Epithelial cell of proximal tubule (primary cell): Measurements from ENCODE around the gene TKT. TPM values are rescaled to one million over a fixed set of nuclear protein-coding genes. Genes with fewer than 3 reads are reported as not detected.

Experiments
- DNase-seq: peaks from one replicate; pipeline ENCODE4 v3.0.0-alpha.2; 2011; ENCODE audit warnings: low read depth
- H3K4me3 ChIP-seq: 2 replicates; pipeline ENCODE4 v1.5.1; 2011; ENCODE audit warnings: low read depth, mild to moderate bottlenecking, low read length
- total RNA-seq: library from RNA; depleted of rRNA; stranded (reverse); fragments of >200 nt; gene quantifications from 2 replicates; pipeline ENCODE4 v1.2.3, GENCODE V29; 2015
- TF ChIP-seq, protein P1 (sequence below): conservative IDR thresholded peaks from 2 replicates; pipeline ENCODE4 v1.5.1; 2012; ENCODE audit warnings: low read depth, mild to moderate bottlenecking, low read length

Gene TKT
- total RNA-seq, 1 donor from 2014 or later: 403 TPM

DNA sequence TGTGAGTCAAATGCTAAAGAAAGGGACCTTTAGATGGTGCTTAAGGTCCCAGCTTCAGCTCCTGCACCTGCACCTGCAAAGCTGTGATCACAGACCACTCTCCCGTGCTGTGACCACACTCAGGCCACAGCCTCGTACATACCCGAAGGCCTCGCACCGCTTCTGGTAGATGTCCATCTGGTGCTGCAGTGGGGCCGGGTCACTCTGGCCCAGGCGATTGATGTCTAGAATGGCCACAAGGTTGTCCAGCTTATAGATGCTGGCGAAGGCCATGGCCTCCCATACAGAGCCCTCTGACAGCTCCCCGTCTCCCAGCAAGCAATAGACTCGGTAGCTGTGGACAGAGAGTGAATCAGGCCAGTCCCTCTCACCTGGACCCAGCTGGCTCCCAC is 21.0 kb downstream of the TKT start:
- TF ChIP-seq, protein P1, sequence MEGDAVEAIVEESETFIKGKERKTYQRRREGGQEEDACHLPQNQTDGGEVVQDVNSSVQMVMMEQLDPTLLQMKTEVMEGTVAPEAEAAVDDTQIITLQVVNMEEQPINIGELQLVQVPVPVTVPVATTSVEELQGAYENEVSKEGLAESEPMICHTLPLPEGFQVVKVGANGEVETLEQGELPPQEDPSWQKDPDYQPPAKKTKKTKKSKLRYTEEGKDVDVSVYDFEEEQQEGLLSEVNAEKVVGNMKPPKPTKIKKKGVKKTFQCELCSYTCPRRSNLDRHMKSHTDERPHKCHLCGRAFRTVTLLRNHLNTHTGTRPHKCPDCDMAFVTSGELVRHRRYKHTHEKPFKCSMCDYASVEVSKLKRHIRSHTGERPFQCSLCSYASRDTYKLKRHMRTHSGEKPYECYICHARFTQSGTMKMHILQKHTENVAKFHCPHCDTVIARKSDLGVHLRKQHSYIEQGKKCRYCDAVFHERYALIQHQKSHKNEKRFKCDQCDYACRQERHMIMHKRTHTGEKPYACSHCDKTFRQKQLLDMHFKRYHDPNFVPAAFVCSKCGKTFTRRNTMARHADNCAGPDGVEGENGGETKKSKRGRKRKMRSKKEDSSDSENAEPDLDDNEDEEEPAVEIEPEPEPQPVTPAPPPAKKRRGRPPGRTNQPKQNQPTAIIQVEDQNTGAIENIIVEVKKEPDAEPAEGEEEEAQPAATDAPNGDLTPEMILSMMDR: no peak
- DNase-seq: no peak

DNA sequence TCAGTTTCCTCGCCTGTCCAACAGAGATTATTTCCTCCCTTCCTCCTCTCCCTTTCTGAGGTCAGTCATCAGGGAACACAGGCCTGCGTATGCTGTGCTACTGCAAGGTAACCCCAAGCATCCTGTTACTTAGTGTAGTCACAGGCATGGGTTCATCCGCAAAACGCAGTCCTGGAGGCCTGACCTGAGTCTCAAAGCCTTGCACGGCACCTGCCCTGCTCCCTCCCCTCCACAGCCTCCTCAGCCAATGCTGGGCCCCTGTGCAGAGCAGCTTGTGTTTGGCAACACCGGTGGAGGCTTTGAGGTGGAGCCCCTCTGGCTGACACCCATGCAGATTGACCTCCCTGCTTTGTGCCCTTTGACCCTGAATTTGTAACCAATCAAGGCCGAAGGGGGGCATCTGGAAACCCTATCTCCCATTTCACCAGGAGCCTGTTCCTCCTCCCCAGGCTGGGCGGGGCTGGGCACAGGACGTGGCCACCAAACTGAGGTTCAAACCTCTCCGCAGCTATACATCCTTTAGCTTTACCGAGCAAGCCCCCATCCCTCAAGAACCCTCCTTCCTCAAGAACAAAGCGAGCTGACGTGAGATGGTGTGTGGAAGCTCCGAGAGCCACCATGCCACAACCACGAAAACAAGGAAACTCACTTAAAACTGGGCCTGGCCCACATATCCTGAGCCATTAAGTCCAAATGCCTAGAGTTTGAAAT is 21.5 kb downstream of the TKT start:
- TF ChIP-seq, protein P1: no peak
- no peak for DNase-seq
- no peak overlapping the region for H3K4me3 ChIP-seq

More for the DNA sequence above, 21.0 kb downstream of the TKT start:
- no peak overlapping the region for H3K4me3 ChIP-seq

DNA sequence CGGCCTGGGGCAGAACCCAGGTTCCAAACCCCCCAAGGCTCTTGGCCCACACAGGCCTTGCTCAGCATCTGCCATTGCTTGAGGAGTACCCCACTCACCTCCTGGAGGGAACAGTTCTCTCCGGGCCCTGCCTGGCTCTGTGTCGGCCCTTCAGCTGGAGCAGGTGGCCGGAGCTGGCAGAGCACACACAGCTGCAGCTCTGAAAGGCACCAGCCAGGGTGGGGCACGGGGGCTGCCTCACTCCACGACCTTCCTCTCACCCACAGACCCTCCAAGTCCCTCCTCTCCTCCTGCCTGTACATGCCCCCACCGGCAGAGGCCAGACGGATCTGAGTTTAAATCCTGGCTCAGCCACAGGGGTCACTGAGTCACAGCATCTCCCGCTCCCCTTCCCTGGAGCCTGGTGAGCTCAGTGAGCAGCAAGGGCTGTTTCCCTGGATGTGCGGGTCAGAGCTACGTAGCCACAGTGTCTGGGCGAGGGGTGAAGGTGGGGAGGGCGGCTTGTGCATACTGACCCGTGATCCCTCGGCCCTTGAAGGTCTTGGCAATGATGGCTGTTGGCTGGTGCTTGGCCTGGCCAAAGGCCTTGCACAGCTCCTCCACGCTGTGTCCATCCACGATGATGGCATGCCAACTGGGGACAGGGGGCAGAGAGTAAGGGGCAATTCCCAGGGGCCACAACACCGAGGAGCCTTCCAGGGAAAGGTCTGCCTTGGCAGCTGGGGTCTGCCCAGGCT is 23.0 kb downstream of the TKT start:
- no peak overlapping the region for H3K4me3 ChIP-seq
- no peak for DNase-seq
- TF ChIP-seq, protein P1: no peak

DNA sequence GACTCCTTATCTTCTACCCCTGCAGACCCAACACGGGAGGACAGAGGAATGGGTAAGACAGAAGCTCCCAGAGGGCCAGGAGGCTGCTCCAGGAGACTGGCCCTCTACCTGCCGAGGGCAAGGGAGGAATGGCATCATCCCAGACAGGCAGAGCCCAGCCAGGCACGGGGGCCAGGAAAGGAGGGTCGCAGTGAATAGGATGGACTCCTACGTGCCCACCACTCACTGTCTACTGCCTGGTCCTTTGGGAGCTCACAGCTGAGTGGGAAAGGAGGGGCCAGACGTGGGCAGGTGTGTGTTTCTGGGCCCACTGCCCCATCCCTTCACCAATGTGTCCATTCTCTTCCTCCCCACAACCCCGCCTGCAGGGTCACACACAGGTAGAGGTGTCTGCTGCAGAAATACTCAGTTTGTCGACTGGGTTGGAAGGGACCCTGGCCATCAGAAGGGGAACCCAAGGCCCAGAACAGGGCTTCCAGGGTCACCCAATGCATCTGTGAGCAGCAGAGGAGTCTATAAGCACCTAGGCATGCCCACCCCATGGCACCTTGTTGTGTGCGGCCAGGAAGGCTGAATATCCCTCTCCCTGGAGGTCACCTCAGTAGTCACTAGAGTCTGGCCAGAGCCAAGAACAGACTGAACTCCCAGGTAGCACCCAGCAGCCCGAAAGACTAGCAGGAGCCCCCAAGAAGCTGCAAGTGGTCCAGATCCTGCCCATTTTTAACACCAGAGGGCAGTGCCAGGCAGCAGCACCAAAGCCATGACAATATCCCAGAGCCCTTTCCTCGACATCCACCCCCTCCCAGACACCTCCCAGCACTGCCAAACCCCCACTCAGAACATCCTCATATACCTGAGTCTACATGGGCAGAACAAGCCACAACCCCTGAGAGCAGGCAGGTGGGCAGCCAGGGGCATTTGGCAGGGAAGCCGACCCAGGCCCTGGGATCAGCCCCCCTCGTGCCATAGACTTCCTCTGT is 24.0 kb downstream of the TKT start:
- H3K4me3 ChIP-seq: no peak overlapping the region
- no peak for DNase-seq
- TF ChIP-seq, protein P1: peak; percentile 38

DNA sequence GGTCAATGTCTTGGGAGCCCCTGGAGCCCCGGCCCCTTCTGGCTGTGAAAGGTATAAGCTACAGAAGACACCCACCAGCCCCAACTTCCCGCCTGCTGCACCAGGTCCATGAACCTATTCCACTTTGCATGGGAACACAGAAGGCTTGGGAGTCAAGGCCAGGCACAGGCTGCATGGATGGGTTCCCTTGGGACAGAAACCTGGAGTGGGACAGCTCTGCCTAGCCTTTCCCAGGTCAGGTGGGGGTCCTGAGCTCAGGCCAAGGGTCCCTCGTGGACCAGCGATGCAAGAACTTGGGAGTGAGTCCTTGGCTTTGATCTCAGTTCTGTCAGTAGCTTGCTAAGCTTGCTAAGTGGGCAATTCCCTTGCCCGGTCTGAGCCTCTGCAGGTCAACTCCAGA is 25.0 kb downstream of the TKT start:
- TF ChIP-seq, protein P1: no peak
- H3K4me3 ChIP-seq: no peak overlapping the region
- DNase-seq: no peak

DNA sequence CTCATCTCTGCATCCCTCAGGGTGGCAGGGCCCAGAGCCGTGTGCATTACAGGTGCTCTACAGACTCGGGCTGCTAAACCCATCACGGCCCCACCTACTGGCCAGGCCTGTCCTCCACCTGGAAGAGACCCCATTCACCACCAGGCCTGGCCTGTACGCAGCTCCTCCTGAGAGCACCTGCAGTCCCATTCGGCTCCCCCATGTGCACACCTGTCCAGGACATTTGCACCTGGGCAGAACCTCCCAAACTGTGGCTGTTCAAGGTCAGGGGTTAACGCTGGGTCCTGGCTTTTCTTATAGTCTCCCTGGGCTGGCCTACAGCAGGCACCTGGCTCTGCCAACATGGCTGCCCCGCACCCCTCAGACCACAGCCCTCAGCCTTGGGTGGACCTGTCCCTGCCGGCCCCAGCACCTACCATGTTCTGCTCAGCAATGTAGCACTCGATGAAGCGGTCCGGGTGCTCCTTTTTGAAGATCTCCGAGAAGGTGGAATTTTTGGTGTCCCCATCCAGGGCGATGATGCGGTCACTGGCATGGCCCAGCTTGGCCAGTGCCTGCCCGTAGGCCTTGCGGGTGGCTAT is 25.7 kb downstream of the TKT start:
- TF ChIP-seq, protein P1: peak; percentile 23
- H3K4me3 ChIP-seq: no peak overlapping the region

More for the DNA sequence above, 25.7 kb downstream of the TKT start:
- no peak for DNase-seq
